Activated CD4-positive, alpha-beta T cell treated with anti-CD3 and anti-CD28 coated beads, Interleukin-2, Interleukin-6, amounts not matched to agents 100 ng/mL and 50 ng/mL, durations not matched to agents 16 hours and 8 hours (primary cell): ENCODE data around the gene KAZALD1.
A peak's percentile ranks its signal among the peaks of the same experiment; 100 is the strongest.

Experiments
- DNase-seq: peaks from one replicate; pipeline ENCODE4 v3.0.0-alpha.2; 2020

Gene KAZALD1

DNA sequence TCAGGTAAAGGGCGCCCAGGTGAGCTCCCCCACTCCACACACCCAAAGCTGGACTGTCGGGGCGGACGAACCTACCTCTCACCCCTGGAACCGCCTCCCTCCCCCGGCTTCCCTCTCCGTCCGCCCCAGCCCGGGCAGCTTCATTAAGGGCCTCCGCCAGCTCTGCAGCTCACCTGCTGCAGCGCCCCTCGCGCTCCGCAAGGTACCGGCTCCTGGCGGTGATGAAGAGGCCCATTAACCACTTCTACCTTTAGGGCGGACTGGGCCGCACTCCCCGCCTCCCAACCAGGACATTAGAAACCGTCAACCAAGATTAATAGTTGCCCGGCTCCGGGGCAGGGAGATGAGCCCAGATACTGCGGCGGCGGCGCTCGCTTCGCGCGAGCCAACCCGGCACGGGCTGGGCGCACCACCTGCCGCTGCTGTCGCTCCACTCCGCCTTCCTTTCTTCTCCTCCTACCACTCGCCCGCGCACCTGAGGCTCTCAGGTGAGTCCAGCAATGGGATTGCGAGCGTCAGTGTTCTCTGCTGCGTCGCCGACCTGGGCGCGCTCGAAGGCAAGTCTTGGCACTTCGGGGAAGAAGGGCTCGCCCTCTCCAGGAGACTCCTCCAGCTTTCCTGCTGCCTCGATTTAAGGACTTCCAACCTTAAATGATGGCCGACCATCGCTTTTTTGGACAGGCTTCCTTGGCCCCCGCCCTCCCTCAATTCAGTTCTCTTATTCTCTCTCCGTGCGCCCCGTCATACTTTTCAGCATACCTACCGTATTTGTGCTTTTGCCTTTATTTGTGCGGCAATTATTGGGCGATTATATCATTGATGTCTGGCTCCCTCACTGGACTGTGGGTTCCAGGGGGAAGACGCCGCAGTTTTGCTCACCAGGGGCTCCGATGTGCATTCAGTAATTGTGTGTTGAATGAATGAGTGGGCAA is 13.6 kb upstream of the KAZALD1 start:
- DNase-seq = no peak

DNA sequence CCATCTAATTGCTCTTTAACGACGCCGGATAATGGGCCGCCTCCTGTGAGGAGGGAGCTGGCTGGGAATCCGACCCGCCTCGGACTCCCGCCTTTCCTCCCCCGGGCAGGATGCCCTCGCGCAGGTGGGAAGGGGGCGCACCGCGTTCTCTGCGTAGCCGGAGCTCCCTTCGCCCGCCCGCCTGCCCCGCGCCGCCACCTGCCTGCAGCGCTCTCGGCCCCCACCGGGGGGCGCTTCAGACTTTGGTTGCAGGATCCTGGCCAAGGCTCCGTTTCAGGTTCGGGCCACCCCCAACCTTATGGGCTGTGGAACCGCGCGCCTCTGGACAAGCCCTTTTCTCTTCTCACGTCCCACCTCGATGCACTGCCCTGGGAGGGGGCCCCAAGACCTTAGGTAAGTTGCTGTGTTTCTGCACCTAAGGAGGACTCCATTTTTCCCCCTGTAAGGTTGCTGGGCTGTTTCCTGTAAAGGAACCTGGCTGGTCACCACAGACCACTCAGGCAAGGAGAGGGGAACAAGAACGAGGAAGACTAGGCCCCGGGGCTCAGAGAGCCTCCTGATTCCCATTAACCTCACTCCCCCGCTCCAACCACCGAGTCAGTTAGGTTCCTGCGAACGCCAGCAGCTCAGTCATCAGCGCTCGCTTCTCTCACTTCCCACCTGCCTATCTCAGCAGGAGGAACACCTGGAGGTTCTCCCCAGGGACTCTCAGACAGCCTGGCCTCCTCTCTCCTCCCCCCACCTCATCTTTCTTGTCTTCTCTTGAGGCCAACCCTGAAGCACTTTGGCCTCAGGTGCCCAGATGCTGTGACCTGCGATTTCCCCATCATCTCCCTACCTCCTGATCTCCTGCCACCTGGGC is 11.3 kb upstream of the KAZALD1 start:
- DNase-seq = peak; percentile 87

DNA sequence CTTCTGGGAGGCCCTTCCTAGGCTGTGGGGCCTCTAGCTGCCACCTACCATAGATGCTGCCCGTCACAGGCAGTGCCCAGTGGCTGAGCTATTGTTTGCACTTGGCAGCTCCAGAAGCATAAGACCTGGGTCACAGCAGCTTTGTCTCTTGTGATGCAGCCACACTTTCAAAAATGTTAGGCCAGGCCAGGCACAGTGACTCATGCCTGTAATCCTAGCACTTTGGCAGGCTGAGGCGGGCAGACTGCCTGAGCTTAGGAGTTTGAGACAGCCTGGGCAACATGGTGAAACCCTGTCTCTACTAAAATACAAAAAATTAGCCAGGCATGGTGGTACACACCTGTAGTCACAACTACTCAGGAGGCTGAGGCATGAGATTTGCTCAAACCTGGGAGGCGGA is 9.5 kb upstream of the KAZALD1 start:
- DNase-seq = no peak

DNA sequence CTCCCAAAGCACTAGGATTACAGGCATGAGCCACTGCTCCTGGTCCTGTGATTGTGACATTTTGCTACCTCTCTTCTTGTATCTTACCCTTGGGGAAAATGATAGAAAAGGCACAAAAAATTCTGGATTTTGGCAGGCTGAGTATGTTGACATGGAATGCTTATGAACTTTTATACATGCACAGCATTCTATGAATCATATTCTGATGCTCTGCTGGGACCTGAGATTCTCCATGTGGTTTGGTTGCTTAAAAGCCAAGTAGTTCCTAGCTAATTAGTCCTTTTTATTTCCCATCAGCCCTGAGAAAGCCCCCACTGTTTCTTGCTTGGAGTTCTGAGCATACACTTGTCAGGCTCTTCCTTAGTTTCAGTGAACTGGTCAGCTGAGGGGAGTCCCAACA is 8.3 kb upstream of the KAZALD1 start:
- no peak for DNase-seq

DNA sequence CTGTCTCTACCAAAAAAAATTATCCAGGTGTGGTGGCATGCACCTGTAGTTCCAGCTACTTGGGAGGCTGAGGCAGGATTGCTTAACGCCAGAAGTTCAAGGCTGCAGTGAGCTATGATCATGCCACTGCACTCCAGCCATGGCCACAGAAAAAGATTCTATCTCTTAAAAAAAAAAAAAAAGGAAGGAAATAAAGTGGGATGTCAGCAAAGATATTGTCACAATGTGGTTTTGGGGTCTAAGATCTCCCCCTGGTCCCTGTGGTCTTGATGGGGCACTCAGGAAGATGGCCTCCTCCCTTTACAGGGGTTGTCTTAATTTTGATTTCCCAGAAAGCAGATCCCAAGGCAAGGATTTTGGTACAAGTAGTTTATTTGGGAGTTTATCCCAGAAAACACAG is 7.4 kb upstream of the KAZALD1 start:
- no peak for DNase-seq

DNA sequence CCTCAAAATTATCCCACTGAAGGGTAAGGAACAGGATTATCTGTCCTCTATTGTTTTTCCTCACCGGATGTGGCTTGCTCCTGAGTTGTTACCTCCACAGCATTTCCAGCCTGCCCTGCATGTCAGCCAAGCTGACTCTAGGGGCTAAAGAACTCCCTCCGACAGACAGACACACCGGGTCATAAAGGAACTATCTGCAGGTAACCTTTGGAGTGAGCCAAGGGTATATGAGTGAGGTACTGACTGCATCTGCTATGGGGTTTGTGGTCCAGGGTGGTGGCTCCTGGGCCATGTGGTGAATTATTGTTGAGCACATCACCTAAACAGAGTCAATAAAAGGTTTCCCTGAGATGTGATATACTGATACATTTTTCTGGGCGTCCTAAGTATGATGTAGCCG is 6.9 kb upstream of the KAZALD1 start:
- DNase-seq = no peak

DNA sequence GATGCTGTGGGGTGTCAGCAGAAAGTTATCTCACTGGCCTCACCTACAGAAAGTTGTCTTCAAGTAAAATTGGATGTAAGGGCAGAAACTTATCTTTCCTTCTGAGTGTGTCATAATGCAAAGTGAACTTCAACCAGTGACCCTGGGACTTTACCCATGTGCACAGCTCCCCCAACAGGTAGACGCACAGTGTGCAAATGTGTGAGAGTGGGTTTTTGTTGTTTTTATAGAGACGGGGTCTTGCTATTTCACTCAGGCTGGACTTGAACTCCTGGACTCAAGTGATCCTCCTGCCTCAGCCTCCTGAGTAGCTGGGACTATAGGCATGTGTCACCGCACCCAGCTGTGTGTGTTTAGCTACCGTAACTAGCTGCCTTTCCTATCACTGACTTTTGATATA is 6.4 kb upstream of the KAZALD1 start:
- DNase-seq = no peak

DNA sequence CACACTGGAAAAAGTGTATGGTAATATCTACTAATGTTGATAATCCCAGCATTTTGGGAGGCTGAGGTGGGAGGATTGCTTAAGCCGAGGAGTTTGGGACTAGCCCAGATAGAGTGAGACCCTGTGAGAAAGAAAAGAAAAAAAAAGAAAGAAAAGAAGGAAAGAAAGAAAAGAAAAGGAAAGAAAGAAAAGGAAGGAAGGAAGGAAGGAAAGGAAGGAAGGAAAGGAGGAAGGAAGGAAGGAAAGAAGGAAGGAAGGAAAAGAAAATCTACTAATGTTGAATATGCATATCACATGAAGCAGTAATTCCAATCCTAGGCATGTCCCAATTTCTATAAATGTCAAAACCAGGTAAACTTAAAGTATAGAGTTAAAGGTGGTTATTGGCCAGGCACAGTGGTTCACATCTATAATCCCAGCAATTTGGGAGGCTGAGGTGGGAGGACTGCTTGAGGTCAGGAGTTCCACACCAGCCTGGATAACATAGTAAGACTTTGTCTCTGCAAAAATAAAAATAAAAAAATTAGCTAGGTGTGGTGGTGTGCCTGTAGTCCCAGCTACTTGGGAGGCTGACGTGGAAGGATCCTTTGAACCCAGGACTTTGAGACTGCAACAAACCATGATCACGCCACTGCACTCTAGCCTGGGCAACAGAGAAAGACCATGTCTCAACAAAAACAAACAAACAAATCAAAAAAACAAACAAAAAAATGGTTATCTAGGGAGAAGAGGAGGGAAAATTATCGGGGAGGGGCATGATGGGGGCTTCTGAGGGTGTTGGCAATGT is 5.2 kb upstream of the KAZALD1 start:
- no peak for DNase-seq

DNA sequence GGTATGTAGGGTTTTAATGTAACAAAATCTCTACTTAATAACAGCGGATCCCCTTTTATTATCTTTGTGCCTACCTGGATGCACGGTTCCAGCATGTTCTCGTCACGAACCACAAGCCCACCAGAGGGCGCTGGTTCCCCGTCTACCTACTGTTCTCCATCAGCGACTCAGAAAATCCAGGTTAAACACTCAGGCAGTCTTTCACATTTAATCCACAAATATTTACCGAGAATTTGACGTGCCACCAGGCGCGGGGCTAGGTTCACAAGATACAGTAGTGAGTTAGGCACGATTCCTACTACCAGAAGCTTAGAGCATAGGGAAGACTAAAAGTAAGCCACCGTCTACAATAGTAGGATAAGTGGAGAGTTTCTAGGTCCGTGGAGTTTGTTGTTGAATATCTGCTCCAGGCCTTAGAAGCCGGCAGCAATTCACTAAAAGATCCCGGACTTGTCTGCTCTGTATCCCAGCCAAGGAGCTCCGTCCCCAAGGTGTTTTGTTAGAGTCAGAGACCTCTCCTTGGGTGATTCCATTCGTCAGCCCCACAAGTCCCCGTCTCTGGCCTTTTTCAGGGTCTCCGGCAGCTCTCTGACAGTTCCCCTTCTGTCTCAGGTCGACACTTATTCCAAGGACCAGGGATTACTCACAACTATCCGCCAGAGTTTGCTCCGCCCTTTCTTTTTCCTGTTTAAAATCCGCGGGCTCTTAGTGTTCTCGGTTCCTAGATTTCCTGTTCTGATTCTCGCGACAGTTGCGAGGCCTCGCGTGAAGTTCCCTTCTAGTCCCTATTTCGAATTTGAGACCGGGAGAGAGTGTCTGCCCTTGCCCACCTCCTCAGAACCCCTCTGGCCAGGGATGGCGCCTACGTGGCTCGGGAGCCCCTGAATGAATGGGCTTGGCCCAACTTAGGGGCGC is 1.5 kb upstream of the KAZALD1 start:
- DNase-seq = peak; percentile 93

DNA sequence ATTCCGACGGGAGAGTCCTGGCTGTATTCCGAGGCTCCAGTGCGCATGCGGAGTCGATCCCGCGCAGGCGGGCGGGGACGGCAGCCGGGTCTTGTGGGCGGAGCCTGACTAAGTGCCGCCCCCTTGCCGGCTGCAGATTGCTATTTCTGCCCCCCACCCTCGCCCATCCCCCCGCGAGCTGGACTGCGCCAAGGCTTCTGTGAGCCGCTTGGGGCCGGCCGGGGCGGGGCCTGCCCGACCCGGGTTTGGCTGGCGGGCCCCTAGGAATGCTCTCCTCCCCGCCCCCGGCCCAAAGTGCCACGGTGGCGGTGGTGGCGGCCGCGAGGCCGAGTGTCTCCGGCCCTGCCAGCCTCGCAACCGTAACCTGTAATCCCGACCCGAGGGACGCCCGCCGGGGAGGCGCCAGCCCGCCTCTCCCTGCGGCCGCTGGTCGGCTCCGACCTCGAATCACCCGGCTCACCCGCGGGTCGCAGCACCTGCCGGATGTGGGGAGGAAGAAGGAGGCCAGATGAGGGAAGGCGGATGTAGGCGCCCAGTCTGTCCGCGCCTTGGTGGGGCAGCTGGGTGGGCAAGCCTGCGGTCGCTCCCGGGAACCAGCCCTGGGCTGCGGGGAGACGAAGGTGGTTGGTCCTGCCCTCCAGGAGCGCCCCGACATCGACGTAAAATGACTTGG is 702 bp upstream of the KAZALD1 start:
- DNase-seq = peak; percentile 94

DNA sequence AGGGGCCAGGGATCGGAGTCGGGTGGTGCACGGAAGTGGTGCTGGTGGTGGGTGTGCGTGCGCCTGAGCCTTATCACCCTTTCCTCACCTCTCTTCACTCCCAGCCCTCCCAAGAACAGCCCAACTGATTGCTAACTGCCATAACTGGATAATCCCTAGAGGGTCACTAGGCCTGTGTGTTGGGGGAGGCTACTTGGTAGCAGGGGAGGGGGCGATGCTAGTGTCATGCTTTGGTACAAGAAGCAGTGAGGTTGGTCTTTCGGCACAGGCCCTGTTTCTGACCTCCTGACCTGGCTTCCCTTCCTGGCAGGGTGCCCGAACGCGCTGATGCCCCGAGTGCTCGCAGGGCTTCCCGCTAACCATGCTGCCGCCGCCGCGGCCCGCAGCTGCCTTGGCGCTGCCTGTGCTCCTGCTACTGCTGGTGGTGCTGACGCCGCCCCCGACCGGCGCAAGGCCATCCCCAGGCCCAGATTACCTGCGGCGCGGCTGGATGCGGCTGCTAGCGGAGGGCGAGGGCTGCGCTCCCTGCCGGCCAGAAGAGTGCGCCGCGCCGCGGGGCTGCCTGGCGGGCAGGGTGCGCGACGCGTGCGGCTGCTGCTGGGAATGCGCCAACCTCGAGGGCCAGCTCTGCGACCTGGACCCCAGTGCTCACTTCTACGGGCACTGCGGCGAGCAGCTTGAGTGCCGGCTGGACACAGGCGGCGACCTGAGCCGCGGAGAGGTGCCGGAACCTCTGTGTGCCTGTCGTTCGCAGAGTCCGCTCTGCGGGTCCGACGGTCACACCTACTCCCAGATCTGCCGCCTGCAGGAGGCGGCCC is 652 bp downstream of the KAZALD1 start:
- DNase-seq = peak; percentile 73

DNA sequence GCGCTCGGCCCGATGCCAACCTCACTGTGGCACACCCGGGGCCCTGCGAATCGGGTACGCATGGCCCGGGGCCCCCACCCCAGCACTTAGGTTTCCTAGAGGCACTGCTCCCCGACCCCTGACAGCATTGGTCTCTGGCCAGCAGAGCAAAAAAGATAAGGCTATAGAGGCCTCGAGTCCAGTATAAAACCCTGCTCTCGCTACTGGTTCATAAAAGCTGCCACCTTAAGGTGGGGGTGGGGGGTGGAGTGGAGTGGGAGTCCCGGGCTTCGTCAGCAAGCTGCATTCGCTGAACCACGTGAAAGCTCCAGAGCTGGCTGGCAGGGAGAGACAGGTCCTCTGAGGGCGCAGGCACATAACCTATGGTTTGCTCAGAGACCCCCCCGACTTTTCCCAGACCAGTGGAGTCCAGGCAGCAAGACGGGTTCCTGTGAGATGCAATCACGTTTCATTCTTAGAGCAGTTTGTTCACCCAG is 1.3 kb downstream of the KAZALD1 start:
- DNase-seq = no peak

DNA sequence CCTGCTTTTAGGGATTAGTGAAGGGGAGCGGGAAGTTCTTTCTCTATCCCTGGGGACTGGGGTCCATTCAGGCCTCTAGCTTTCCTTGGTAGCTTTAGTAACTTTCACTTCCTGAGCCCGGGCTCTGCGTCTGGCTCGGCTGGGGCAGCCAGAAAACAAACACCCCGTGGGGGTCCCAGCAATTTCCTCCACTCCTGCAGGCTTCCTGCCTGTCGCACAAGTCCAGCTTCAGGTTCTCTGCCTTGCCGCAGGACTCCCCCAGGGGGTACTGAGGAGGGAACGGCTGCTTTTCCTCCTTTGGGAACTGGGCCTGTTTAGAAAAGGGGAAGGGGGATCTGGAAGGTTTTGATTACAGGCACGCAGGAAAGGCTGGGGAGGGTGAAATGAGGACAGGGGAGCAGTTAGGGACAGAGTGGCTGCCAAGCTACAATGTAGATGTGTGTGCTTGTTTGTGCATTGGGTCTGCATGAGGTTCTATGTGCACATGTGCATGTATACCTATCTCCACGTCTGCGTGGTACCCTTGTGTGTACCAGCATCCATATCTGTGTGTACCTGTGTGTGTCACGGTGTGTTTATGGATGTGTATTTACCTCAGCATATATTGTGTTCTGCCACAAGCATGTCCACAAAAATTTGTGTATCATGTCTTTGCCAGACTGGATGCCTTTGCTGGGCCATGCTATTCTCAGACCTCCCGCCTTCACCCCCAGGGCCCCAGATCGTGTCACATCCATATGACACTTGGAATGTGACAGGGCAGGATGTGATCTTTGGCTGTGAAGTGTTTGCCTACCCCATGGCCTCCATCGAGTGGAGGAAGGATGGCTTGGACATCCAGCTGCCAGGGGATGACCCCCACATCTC is 2.0 kb downstream of the KAZALD1 start:
- no peak for DNase-seq

DNA sequence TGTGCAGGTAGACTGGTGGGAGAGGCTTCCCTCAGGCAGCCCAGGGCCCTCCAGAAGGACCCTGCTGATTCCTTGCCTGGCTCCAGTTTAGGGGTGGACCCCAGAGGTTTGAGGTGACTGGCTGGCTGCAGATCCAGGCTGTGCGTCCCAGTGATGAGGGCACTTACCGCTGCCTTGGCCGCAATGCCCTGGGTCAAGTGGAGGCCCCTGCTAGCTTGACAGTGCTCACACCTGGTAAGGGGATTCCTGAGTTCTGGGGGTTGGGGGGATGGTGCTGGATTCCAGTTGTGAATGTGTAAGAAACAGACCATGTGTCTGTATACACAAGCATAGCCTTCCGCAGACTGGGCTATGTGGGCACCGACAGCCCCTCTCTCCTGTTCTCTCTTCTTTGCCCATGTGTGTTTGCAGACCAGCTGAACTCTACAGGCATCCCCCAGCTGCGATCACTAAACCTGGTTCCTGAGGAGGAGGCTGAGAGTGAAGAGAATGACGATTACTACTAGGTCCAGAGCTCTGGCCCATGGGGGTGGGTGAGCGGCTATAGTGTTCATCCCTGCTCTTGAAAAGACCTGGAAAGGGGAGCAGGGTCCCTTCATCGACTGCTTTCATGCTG is 2.7 kb downstream of the KAZALD1 start:
- no peak for DNase-seq

DNA sequence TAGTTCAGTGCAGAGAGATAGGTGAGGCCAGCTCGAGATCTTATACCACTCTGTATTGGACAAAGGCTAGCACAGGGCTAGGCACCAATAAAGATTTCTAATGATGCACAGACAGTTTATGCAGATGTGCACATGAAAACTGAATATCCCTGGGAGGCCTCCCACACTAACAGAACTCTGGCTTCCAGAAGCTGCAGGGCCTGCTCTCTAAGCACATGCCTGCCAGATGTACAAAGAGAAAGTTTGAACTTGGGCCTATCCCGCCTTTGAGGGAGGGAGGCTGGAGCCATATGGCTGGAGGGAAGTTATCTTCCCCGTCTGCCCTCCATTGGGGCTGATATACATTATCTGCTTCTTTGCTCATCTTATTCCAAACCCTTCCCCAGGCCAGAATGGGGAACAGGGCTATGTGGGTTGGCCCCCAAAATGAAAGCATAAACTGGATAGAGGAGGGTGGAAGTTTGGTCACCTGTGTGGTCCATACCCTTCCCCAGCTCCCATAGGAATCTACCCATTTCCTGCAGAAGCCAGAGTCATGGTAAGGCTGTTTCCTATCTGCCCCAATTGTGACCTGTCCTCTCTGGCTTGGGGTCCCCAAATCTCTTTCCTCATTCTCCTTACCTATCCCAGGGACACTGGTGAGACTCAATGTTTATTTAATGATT is 3.8 kb downstream of the KAZALD1 start:
- no peak for DNase-seq

DNA sequence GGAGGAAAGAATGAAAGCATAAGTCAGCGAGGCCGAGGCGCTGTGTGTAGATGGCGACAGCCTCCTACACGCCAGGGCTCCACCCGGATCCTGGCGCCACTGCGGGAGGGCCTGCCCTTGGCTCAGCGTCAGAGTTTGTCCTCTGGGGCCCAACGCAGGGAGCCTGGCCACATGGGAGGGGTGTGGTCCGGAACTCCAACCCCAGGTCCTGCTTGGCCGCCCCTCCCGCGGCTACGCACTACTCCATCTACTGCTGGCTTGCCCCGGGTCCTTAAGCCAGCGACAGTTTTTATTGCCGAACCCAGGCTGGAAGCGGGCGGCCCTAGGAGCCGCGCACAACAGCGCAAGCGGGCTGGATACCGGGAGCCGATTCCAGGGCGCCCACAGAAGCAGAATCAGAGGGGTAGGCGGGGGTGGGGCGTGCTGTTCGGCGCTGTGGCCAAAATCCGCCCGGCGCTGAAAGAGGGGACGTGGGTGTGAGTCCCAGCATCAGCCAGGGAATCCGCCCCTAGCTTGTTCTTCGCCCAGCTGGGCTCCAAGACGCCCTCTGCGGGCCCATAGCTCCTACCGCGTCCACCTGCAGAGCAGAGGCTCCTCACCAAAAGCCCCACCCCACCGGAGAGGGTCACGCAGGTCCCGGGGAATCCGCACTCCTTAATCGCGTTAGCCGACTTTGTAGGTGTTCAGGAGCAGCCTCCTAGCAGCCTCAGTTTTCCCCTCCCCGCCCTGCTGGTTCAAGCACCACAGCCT is 4.5 kb downstream of the KAZALD1 start:
- DNase-seq = peak; percentile 59

DNA sequence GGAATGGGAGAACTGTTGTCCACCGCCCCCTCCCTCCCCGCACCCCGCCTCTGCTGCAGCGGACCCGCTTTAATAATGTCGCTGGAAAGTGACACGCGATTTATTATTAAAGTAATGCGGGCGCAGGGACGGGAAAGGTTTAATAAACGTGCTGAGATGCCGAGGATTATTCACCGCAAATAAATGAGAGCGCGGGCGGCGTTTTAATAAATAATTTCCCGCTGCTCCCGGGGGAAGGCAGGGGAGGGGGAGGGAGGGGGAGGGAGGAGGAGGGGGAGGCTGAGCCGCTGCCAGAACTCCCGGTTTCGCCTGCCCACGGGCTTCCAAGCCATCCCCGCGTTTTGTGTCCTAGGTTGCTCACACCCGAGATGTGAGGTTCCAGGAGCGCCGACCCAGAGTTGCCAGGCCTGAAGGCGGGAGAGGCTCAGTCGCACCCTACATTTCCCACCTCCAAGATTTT is 5.1 kb downstream of the KAZALD1 start:
- no peak for DNase-seq
